ENCODE data around the gene UBE2J2.

GRCh38 chr1:1274299-1274930 is 761 bp upstream of the UBE2J2 start:
- TF ChIP-seq CTCF (IDR thresholded peaks at IDR 0.05) (no peak), ZFX (IDR thresholded peaks at IDR 0.05; ENCODE audit: borderline replicate concordance) (no peak)
